Measurements from ENCODE around the gene ADGRV1. TPM values are rescaled to one million over a fixed set of nuclear protein-coding genes. Genes with fewer than 3 reads are reported as not detected.
A peak's percentile ranks its signal among the peaks of the same experiment; 100 is the strongest.

ADGRV1 gene
- total RNA-seq, 1 experiment from 2014 or later = 64.8 TPM

DNA sequence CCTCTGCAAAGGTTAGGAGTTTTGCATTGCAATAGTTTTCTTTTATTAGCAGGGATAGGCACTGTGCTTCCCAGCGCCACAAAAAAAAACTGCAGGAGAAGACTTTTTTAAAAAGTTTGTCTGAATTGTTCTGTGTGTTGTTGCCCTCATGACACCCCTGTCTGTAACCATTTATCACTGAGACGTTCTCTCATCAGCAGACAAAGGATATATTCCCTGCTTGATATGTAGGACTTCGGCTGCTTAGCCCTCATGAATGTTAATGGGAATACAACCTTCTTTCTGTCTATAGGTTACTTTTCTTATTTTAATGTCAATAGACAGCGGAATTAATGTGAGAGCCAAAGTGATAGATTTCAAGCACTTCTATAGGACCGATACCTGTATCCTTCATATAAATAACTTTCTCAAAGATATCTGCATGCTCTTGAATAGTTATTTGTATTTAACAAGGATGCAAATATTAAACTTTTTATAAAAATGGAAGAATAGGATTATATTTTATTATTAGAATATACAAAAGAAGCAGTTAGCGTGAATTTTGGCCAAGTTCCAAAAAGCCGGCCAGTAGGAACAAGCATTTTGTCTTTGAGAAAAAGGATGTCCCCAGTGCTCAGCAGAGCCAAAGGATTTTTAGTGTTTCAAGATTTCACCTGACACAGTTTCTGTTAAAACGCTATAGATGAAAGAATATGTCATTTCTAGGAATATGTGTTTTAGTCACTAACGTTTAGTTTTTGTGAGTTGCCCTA is 27.7 kb upstream of the ADGRV1 start:
- H2BK15ac ChIP-seq (ENCODE audit: low read depth, low read length) = no peak overlapping the region

More for the DNA sequence above, 27.7 kb upstream of the ADGRV1 start:
- Histone ChIP-seq H3K9me3 (ENCODE audit: control insufficient read depth, low read depth, low read length) (no peaks in the 10 kb centered on the region), H4K8ac (replicated peaks; ENCODE audit: insufficient read length, low read depth, low read length) (no peak overlapping the region), H2BK120ac (ENCODE audit: low read depth, low read length, poor library complexity, severe bottlenecking) (no peak overlapping the region), H2BK20ac (ENCODE audit: low read depth, low read length, poor library complexity, severe bottlenecking) (no peak overlapping the region), H3K27ac (ENCODE audit: insufficient read length, low read depth, low read length) (no peak overlapping the region), H3K56ac (ENCODE audit: insufficient read length, low read depth, low read length) (no peak overlapping the region), H2BK5ac (ENCODE audit: insufficient read length, low read length) (no peak overlapping the region), H4K91ac (ENCODE audit: insufficient read length, low read depth, low read length) (no peak overlapping the region), H3K79me2 (ENCODE audit: insufficient read depth, low read length) (no peaks in the 10 kb centered on the region; the same call in 1 of the 2 replicates), H3K4me1 (ENCODE audit: insufficient read depth, low read length) (0 out of 2 replicates have a peak, but pooled peaks cover 2% of the 10 kb centered on the region), H3K23me2 (ENCODE audit: insufficient read length, low read depth, low read length, poor library complexity, severe bottlenecking) (peaks cover 10% of the 10 kb centered on the region), H4K5ac (ENCODE audit: insufficient read length, low read depth, low read length) (no peak overlapping the region), H2BK12ac (ENCODE audit: insufficient read length, low read depth, low read length) (no peak overlapping the region), H2AFZ (ENCODE audit: low read length) (no peak overlapping the region), H4K20me1 (ENCODE audit: control insufficient read depth, insufficient read depth, insufficient read length) (no peaks in the 10 kb centered on the region), H3K4me2 (ENCODE audit: insufficient read depth, insufficient read length, low read length) (no peak overlapping the region), H3K14ac (ENCODE audit: insufficient read depth, low read length) (no peak overlapping the region), H3K4ac (ENCODE audit: low read depth, low read length) (no peak overlapping the region), H3K9ac (ENCODE audit: extremely low read depth, insufficient read length, low read length) (peak overlapping the region; percentile 17), H3K27me3 (ENCODE audit: insufficient read depth, low read length) (no peaks in the 10 kb centered on the region), H3T11ph (ENCODE audit: low read length) (no peak overlapping the region), H2AK5ac (ENCODE audit: insufficient read length, low read length) (no peak overlapping the region), H3K18ac (ENCODE audit: insufficient read length, low read depth, low read length) (no peak overlapping the region), H3K23ac (ENCODE audit: insufficient read length, low read depth, low read length) (no peak overlapping the region), H3K79me1 (ENCODE audit: insufficient read depth, low read depth, low read length, poor library complexity, severe bottlenecking) (no peaks in the 10 kb centered on the region)
- H3K4me1 Mint-ChIP-seq = peaks cover 26 to 35% of the 10 kb centered on the region in 2 experiments
- H3K27me3 Mint-ChIP-seq (ENCODE audit: low read depth) = no peaks in the 10 kb centered on the region
- no peak for TF ChIP-seq CTCF (conservative IDR thresholded peaks at IDR 0.05)
- peak overlapping the region; percentile 93 to 96; a peak in 2 of 5 replicates for H3K4me3 Mint-ChIP-seq
- no CpG with 5 or more reads among the region's 9 CpGs for WGBS (ENCODE audit: extremely low coverage, insufficient read length, low lambda C conversion rate)
- no peak for DNase-seq
- peaks cover 0 to 10% (median 0%) of the 10 kb centered on the region in 3 experiments; a peak in 1 of 7 replicates for H3K36me3 Mint-ChIP-seq (ENCODE audit: insufficient read depth in 1 of 3, low read depth in 3 of 3)
- H3K9me3 Mint-ChIP-seq = no peaks in the 10 kb centered on the region
- H3K27ac Mint-ChIP-seq = no peak overlapping the region

Data from H9 (cell line).